ENCODE results near the gene CTSE. TPM values are rescaled to one million over a fixed set of nuclear protein-coding genes. Genes with fewer than 3 reads are reported as not detected.

The CTSE gene
- 0.28 TPM in 1 of 2 replicates, not detected in the other for total RNA-seq

DNA sequence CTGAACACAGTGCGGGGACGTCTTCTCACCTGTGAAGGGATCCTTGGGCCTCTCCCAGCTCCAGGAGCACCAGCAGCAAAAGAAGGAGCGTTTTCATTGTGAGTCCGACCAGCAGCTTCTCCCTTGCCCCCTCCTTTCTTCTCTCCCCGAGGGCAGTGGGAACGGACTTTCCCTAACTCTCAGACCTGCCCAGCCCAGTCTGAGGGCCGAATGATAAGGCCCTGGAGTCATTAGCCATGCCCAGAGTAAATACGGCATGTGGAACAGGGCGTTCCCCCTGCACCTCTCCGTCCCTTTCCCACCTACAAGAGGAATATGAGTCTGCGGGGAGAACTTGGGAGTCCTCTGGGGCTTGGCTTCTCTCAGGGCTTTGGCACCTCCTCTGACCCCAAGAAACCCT, at the start of gene CTSE:
TSS of gene CTSE (minus strand) at position 201 of the 400 bp plus-strand sequence. CDS start at position 97, 104 bp downstream.

DNA sequence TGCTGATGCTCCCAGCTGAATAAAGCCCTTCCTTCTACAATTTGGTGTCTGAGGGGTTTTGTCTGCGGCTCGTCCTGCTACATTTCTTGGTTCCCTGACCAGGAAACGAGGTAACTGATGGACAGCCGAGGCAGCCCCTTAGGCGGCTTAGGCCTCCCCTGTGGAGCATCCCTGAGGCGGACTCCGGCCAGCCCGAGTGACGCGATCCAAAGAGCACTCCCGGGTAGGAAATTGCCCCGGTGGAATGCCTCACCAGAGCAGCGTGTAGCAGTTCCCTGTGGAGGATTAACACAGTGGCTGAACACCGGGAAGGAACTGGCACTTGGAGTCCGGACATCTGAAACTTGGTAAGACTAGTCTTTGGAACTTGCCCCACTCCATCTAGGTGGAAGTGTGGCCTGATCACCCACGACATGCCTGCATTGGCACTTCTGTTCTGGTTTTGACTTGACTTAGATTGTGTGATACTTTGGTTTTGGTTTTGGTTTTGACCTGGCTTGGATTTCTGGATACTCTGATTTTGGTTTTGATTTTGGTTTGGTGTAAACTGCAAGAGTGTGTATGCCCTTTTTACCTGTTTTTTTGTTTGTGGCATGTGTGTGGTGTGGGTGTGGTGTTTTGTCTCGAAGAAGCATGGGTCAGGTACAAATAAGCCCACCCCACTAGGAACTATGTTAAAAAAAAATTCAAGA, 29.4 kb upstream of the CTSE start, which contains the start of gene RHEX:
TSS of gene RHEX (plus strand) at position 255 of the 692 bp plus-strand sequence. CDS start 44,656 bp downstream, outside the sequence.

DNA sequence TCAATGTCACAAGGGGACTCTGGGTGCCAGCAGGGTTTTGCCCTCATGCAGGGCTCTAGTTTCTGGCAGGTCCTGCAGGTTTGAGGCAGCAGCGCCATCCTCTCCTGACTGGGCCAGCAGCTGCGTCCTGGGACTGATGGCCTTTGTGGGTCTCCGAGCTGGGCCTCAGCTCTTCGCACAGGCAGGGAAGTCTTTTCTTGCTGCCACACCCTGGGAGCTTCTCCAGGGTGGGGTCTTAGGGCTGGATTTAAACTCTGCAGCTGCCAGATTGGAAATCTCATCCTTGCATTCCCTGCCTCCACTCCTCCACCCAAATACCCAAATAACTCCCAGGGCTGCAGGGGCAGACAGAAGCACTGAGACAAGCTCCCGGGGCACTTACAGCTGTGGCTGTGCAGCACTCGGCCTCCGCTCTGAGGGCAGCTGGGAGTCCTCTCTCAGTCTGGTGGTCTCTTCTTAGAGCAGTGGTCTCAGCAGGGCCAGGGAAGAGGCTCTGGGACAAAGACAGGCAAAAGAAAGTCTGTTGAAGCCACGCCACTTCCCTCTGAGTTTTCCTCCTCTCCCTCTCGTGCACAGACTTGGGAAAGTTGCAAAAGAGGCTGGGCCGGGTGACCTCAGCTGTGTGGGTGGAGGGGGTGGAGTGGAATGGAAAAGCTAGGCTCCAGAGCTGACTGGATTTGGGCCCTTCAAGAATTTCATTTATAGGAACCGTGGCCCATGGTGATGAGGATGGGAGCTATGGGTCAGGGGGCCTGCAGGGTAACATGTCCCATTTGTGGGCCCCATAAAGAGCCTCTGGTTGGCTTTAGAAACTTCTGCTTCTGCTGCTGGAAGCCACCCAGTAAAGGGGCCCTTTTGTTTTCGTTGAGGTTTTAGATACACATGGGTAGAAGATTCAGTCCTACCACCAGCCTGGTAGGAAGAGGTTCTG, 20.6 kb downstream of the CTSE start, which contains the start of gene RAB7B:
TSS of gene RAB7B (minus strand) at position 525 of the 931 bp plus-strand sequence. CDS start 9,260 bp downstream, outside the sequence.

Other genes starting within 250 kb of the CTSE start
- gene RAB29, start 248.4 kb downstream of the CTSE start, total RNA-seq: 9.2 and 13.5 TPM in 2 replicates
- gene SLC41A1, start 210.7 kb downstream of the CTSE start, total RNA-seq: 11.7 and 11.8 TPM in 2 replicates
- gene PM20D1, start 173.8 kb downstream of the CTSE start, total RNA-seq: not detected in 2 replicates
- 0.07 and 0.19 TPM in 2 replicates for gene SLC26A9, start 80.4 kb downstream of the CTSE start, total RNA-seq
- 35.4 and 45.1 TPM in 2 replicates for gene RAB7B, start 20.5 kb downstream of the CTSE start, total RNA-seq
- gene RHEX, start 29.3 kb upstream of the CTSE start, total RNA-seq: not detected in 2 replicates
- not detected in 2 replicates for gene AVPR1B, start 93.5 kb upstream of the CTSE start, total RNA-seq
- 5.1 and 7.1 TPM in 2 replicates for gene FAM72A, start 178.9 kb upstream of the CTSE start, total RNA-seq
- gene SRGAP2, start 179.6 kb upstream of the CTSE start, total RNA-seq: 20.1 and 20.3 TPM in 2 replicates